Fibroblast of the aortic adventitia (primary cell): ENCODE results near the gene RNF145. TPM values are rescaled to one million over a fixed set of nuclear protein-coding genes. Genes with fewer than 3 reads are reported as not detected.

ENCODE experiments used
- DNase-seq: peaks from one replicate; pipeline ENCODE4 v3.0.0-alpha.2; 2010; ENCODE audit warnings: low read depth
- H3K4me3 ChIP-seq: 2 replicates; pipeline ENCODE4 v1.5.1; 2011; ENCODE audit warnings: low read depth, mild to moderate bottlenecking, control low read depth, low read length, moderate library complexity
- total RNA-seq: library from RNA; depleted of rRNA; stranded (reverse); fragments of >200 nt; gene quantifications from 2 replicates; pipeline ENCODE4 v1.2.3, GENCODE V29; 2012; ENCODE audit warnings: low replicate concordance
- TF ChIP-seq, protein P1 (sequence below): IDR thresholded peaks from 2 replicates; pipeline ENCODE4 v1.5.1; 2011; ENCODE audit warnings: mild to moderate bottlenecking, low read length, control low read depth, inconsistent platforms; ENCODE audit not compliant: insufficient read depth

Gene RNF145
- total RNA-seq, 1 donor: 35.2 TPM

- no peak for DNase-seq
- no peak overlapping the region for H3K4me3 ChIP-seq
- TF ChIP-seq, protein P1, sequence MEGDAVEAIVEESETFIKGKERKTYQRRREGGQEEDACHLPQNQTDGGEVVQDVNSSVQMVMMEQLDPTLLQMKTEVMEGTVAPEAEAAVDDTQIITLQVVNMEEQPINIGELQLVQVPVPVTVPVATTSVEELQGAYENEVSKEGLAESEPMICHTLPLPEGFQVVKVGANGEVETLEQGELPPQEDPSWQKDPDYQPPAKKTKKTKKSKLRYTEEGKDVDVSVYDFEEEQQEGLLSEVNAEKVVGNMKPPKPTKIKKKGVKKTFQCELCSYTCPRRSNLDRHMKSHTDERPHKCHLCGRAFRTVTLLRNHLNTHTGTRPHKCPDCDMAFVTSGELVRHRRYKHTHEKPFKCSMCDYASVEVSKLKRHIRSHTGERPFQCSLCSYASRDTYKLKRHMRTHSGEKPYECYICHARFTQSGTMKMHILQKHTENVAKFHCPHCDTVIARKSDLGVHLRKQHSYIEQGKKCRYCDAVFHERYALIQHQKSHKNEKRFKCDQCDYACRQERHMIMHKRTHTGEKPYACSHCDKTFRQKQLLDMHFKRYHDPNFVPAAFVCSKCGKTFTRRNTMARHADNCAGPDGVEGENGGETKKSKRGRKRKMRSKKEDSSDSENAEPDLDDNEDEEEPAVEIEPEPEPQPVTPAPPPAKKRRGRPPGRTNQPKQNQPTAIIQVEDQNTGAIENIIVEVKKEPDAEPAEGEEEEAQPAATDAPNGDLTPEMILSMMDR: no peak
Observed at GRCh38 chr5:159139802-159140201, 69.6 kb downstream of the RNF145 start.

- H3K4me3 ChIP-seq: no peak overlapping the region
- TF ChIP-seq, protein P1: no peak
- peak; percentile 68 for DNase-seq
Observed at GRCh38 chr5:159135896-159136531, 73.3 kb downstream of the RNF145 start.

- DNase-seq: peak; percentile 95
- H3K4me3 ChIP-seq: peak overlapping the region; percentile 4
- TF ChIP-seq, protein P1: peak; percentile 68
Observed at GRCh38 chr5:159133041-159133741, 76.2 kb downstream of the RNF145 start.

- TF ChIP-seq, protein P1: no peak
- peak; percentile 10 for DNase-seq
- H3K4me3 ChIP-seq: no peak overlapping the region
Observed at GRCh38 chr5:159132429-159133040, 76.8 kb downstream of the RNF145 start.

DNA sequence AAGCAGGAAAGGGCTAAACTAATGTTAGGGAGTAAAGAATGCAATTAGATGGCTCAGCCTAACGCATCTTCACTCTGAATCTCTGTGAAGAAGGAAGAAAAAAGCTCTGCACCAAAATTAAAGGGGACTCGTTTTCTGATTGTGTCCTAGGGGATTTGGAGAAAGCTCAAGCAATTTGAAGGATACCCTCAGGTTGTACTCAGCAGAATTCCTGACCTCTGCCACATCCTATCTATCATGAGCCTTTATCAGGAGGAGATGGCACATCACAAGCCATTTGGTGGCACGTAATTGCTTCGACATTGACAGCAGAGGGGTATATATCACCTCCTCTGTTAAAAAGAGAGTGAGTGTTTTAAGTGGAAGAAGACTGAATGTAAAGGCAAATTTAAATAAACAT lies 77.4 kb downstream of the RNF145 start:
- TF ChIP-seq, protein P1: no peak
- DNase-seq: no peak
- no peak overlapping the region for H3K4me3 ChIP-seq

GRCh38 chr5:159130871-159131270 lies 78.5 kb downstream of the RNF145 start:
- no peak overlapping the region for H3K4me3 ChIP-seq
- no peak for DNase-seq
- TF ChIP-seq, protein P1: no peak
